GM13976 (cell line): ENCODE data around the gene MPRIP.

Experiments used
- DNase-seq: peaks from one replicate; pipeline ENCODE4 v3.0.0; 2012; ENCODE audit warnings: low spot score
- in situ Hi-C: fragments of 300-500 bp; cut with MboI; formaldehyde crosslinking; loops from one replicate; pipeline ENCODE4 v1.12.0; 2022; ENCODE audit warnings: low sequenced_read_pairs, mixed read lengths, inconsistent platforms; ENCODE audit not compliant: unreplicated experiment
- TF ChIP-seq, protein P1 (sequence below): IDR thresholded peaks from 2 replicates; pipeline ENCODE4 v1.5.1; 2012; ENCODE audit warnings: borderline replicate concordance, mild to moderate bottlenecking; ENCODE audit not compliant: insufficient read depth; ENCODE audit errors: extremely low read depth, missing control alignments, control extremely low read depth

Gene MPRIP

DNA sequence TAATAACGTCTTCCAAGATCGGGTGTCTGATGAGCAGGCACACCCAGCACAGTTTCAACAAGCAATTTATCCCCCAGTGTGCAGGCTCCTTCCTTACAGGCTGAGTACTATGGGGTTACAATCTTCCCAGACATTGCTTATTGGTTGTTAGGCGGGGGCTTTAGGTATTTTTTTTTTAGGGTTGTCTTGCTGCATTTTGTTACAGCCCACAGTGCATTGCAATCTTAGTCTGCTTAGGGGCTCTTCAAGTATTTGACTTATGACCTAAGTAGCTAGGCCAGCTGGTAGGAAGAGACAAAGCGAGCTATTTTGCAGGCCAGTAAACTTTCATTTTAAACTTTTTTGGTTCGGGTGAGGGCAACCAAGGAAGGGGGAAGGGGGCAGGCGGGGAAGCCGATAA is 158.1 kb downstream of the MPRIP start:
- in situ Hi-C loops: no loop called here
- DNase-seq: no peak
- TF ChIP-seq, protein P1, sequence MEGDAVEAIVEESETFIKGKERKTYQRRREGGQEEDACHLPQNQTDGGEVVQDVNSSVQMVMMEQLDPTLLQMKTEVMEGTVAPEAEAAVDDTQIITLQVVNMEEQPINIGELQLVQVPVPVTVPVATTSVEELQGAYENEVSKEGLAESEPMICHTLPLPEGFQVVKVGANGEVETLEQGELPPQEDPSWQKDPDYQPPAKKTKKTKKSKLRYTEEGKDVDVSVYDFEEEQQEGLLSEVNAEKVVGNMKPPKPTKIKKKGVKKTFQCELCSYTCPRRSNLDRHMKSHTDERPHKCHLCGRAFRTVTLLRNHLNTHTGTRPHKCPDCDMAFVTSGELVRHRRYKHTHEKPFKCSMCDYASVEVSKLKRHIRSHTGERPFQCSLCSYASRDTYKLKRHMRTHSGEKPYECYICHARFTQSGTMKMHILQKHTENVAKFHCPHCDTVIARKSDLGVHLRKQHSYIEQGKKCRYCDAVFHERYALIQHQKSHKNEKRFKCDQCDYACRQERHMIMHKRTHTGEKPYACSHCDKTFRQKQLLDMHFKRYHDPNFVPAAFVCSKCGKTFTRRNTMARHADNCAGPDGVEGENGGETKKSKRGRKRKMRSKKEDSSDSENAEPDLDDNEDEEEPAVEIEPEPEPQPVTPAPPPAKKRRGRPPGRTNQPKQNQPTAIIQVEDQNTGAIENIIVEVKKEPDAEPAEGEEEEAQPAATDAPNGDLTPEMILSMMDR: no peak

DNA sequence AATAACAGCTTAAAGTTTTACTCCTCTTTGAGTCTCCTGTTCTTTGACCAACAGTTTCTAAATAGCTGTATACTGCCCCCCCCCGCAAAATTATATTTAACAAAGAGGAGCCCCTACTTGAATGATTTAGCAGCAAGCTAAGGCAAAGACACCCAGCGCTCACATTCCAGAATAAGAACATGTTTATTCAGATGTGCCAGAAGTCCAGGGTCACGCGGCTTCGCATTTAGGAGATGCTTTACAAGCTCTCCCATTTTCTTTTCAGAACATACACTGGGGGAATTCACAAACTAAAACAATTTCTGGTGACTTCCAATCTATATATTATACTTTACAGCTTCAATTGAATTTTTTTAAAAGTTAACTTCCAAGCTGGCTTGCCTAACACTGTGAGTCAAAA is 158.6 kb downstream of the MPRIP start:
- in situ Hi-C loops: no loop called here
- DNase-seq: no peak

DNA sequence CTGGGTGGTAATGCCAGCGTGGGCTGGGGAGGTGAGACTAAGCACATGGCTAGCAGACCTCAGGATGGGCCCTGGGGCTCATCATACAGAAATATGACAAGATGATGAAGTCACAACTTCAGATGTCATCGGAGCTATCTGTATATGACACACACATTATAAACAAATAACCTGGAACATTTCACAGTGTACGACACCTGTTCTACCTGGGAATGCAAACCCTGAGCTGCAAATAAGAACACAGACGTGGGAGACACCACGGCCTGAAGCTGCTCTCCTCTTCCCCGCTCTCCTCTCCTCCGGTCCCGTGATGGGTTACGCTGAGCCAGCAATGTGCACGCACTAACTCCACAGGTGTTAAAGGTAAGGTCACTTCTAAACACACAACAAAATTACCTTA is 159.0 kb downstream of the MPRIP start:
- TF ChIP-seq, protein P1: no peak
- no peak for DNase-seq
- in situ Hi-C loops: no loop called here

More for the DNA sequence above, 158.6 kb downstream of the MPRIP start:
- TF ChIP-seq, protein P1: no peak

DNA sequence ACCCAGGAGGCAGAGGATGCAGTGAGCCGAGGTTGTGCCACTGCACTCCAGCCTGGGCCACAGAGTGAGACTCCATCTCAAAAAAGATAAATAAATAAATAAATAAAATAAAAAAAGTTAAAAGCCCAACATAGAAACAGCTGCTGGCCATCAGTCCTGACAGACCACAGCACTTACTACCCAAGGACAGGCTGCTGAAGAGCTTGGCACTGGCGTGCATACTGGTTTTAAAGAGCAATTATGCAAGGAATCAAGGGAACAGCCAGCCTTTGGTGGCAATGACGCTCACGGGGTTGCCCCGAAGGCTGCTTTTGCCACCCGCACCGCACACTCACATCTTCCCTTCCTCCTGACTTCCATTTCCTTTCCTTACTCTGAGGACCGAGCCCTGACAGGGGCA is 159.7 kb downstream of the MPRIP start:
- in situ Hi-C loops: no loop called here
- TF ChIP-seq, protein P1: no peak
- no peak for DNase-seq

DNA sequence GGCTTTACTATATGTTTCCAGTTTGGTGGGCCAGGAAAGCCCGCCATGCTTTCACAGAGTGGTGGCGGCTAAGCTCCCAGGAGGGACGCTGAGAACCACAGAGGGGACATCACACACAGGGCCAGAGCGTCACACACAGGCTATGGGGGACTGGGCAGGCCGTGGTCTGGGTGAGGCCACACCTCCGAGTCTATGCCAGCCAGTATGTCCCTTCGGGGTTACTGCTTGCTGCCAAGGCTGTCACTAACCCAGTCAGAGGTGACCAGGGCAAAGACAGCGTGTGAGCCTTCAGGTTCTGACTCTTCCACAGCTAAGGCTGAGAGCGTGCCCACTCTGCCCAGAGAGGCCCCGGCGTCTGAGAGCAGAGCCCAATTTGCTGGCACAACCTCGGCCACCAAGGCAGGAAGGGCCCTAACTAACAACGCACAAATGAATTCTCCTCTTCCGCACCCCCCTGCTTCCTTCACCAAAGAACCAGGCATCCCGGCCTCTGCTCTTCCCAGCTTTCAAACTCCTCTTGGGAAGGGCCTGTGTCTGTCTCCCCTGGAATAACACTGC is 161.0 kb downstream of the MPRIP start:
- in situ Hi-C loops: no loop called here
- DNase-seq: no peak
- TF ChIP-seq, protein P1: no peak

DNA sequence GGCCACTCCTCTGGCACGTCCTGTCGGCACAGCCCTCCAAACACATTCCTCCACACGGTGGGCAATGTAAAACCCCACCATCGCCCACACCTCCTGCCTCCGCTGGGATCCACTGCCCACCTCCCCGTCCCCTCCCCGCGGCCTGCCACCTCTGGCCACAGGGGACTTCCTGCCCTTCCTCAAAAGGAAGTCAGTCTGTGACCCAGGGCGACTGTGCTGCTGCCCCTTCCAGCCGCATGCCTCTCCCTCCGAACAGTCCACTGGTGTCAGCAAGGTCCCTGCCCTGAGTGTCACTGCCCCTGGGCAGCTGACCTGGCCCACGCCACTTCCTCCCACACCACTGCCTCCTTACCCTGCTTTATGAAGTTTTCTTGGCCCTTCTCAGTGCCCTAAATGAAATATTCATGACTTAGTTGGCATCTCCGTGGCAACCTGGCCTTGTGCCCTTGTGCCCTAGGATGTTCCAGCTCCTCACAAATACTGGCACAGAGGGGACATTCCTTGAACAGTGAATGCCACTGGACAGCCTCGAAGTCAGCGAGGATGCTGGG is 161.9 kb downstream of the MPRIP start:
- in situ Hi-C loops: no loop called here
- no peak for DNase-seq
- TF ChIP-seq, protein P1: no peak

DNA sequence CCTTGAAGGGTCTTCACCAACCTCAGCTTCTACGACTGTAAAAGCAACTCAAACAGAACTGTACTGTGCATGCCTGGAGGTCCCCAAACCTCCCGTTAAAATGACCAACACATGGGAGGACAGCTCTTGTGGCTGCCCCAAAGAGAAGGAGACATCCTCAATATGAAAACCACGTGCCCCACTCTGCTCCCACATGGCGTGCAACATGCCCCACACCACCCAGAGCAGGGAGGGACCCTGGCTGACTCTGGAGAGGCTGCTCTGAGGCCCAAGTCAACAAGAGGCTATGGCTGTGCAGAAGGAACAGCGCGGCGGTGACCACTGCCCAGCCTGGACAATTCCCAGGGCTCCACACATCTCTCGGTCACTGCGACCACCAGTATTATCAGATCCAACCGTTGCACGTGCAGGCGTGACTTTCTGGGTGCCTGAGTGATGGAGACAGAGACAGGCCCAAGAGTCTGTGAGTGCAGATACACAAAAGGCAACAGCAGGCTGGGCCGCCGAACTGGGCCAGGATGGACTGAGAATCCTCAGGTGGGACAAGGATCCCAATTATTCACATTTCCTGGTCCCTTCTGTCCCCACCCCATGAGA is 162.5 kb downstream of the MPRIP start:
- TF ChIP-seq, protein P1: no peak
- in situ Hi-C loops: no loop called here
- no peak for DNase-seq
